PC-3 (cell line): ENCODE results near the gene CDK14. TPM values are rescaled to one million over a fixed set of nuclear protein-coding genes. Genes with fewer than 3 reads are reported as not detected.

Source experiments
- ATAC-seq: fragments of 200-7000 bp; cut with Tn5 transposase; 2 replicates; pipeline ENCODE4 v1.9.1; 2020; ENCODE audit warnings: mild to moderate bottlenecking, moderate library complexity
- BruUV-seq: library from RNA; stranded (reverse); fragments of 400-500 nt; replicated peaks from 2 replicates; lab custom pipeline; 2021; lab: Mats Ljungman, UMichigan
- CTCF ChIA-PET: fragments of 300-600 bp; sonication (Branson Sonifier 250); formaldehyde crosslinking; loops from one replicate; lab custom pipeline; 2022; ENCODE audit warnings: antibody characterized with exemption; lab: Charles Lee
- POLR2A ChIA-PET: fragments of 300-600 bp; sonication (Branson Sonifier 250); formaldehyde crosslinking; loops from one replicate; lab custom pipeline; 2022; ENCODE audit warnings: antibody characterized with exemption; ENCODE audit not compliant: unreplicated experiment; lab: Charles Lee
- DNase-seq: peaks from one replicate; pipeline ENCODE4 v3.0.0-alpha.2; 2015
- H2AFZ ChIP-seq: fragments of 300-600 bp; sonication (generic); 2 replicates; pipeline ENCODE4 v1.6.0; 2016; ENCODE audit warnings: antibody characterized with exemption, low read length
- H3F3A ChIP-seq: fragments of 300-600 bp; sonication (generic); one replicate; pipeline ENCODE4 v1.6.0; 2017; ENCODE audit warnings: antibody characterized with exemption, low read length, control low read depth, mild to moderate bottlenecking; ENCODE audit not compliant: unreplicated experiment
- H3K27ac ChIP-seq: fragments of 300-600 bp; sonication (generic); 2 replicates; pipeline ENCODE4 v1.5.1; 2016; ENCODE audit warnings: mild to moderate bottlenecking, low read length
- H3K27me3 ChIP-seq: fragments of 300-600 bp; sonication (generic); 2 replicates; pipeline ENCODE4 v1.6.1; 2016; ENCODE audit warnings: low read length, mixed read lengths
- H3K36me3 ChIP-seq: fragments of 300-600 bp; sonication (generic); 2 replicates; pipeline ENCODE4 v1.6.1; 2016; ENCODE audit warnings: low read depth, mixed run types, low read length, mixed read lengths
- H3K4me1 ChIP-seq: fragments of 300-600 bp; sonication (generic); 2 replicates; pipeline ENCODE4 v1.5.1; 2016; ENCODE audit warnings: low read length; ENCODE audit not compliant: insufficient read depth
- H3K4me2 ChIP-seq: fragments of 300-600 bp; sonication (generic); 2 replicates; pipeline ENCODE4 v1.6.0; 2016; ENCODE audit warnings: low read length
- H3K4me3 ChIP-seq: fragments of 300-600 bp; sonication (generic); 2 replicates; pipeline ENCODE4 v1.5.1; 2016; ENCODE audit warnings: mild to moderate bottlenecking, low read length, mixed read lengths
- H3K79me2 ChIP-seq: fragments of 300-600 bp; sonication (generic); 2 replicates; pipeline ENCODE4 v1.6.1; 2017; ENCODE audit warnings: low read length, mixed read lengths
- H3K9ac ChIP-seq: fragments of 300-600 bp; sonication (generic); 2 replicates; pipeline ENCODE4 v1.6.0; 2016; ENCODE audit warnings: mild to moderate bottlenecking, low read length
- H3K9me2 ChIP-seq: fragments of 300-600 bp; sonication (generic); replicated peaks from 2 replicates; pipeline ENCODE4 v1.6.1; 2016; ENCODE audit warnings: mixed run types, low read length, mixed read lengths
- H3K9me3 ChIP-seq: fragments of 300-600 bp; sonication (generic); 2 replicates; pipeline ENCODE4 v1.6.1; 2016; ENCODE audit warnings: low read length, mixed read lengths
- H4K20me1 ChIP-seq: fragments of 300-600 bp; sonication (generic); 2 replicates; pipeline ENCODE4 v1.6.1; 2016; ENCODE audit warnings: low read length, mixed read lengths
- EZH2 ChIP-seq: fragments of 300-600 bp; sonication (generic); IDR thresholded peaks from one replicate; pipeline ENCODE4 v1.6.1; 2017; ENCODE audit warnings: antibody characterized with exemption, mild to moderate bottlenecking, low read length; ENCODE audit not compliant: unreplicated experiment
- EZH2phosphoT487 ChIP-seq: fragments of 300-600 bp; sonication (generic); IDR thresholded peaks from 2 replicates; pipeline ENCODE4 v1.6.1; 2018; ENCODE audit warnings: mild to moderate bottlenecking, antibody characterized with exemption, low read length, borderline replicate concordance
- intact Hi-C: fragments of 100-400 bp; cut with micrococcal nuclease; formaldehyde crosslinking; loops from 2 replicates; pipeline ENCODE4 v1.9.0; 2023
- total RNA-seq: library from RNA; depleted of rRNA; stranded (reverse); fragments of >200 nt; gene quantifications from 2 replicates; pipeline ENCODE4 v1.2.3, GENCODE V29; 2014
- TF ChIP-seq, protein P1 (sequence below): fragments of 300-600 bp; sonication (generic); conservative IDR thresholded peaks from 2 replicates; pipeline ENCODE4 v1.5.1; 2017; ENCODE audit warnings: antibody characterized with exemption, low read depth, mild to moderate bottlenecking, low read length

The CDK14 gene
- total RNA-seq, 1 experiment from 2014 or later: 8.2 TPM

DNA sequence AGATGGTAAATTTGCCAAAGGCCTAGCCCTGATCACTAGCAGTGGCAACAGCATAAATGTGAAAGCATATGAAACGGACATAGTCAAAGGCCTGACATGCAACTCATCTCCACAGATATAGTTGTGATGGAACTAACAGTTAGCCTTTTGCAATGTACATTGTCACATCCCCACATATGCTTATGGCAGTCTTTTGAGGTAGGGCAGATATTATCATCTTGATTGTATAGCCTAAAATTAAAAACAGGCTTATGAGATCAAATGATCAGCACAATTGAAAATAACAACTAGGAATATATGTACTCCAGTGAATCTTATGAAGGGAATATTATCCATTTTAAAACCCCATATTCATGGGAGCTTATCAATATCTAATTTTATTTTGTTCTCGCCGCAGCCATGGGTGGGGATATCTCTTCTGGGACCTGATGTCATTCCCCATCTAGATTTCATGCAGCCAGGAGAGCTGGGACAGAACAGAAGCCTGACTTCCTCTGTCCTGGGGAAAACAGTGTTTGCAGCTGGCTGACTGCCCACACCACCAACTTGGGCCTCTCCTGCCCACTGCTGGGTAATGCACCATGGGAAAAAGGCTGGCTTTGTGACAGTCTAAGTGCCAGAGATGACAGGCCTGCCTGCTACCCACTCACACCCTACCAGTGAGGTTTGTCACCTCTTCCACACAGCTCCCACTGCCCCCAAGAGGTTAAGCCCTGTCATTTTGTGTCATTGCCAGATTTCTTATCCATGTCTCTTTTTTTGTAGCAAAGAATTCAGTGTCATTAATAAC is 487.9 kb downstream of the CDK14 start:
- Histone ChIP-seq H3K27ac (no peak overlapping the region), H3K4me1 (no peaks in the 10 kb centered on the region), H3K79me2 (no peaks in the 10 kb centered on the region), H3F3A (no peaks in the 10 kb centered on the region), H3K4me2 (no peak overlapping the region), H3K9ac (no peak overlapping the region), H3K4me3 (no peak overlapping the region), H2AFZ (no peak overlapping the region), H3K36me3 (no peaks in the 10 kb centered on the region), H3K9me2 (no peaks in the 10 kb centered on the region), H4K20me1 (no peaks in the 10 kb centered on the region), H3K27me3 (no peaks in the 10 kb centered on the region), H3K9me3 (no peaks in the 10 kb centered on the region)
- BruUV-seq: no TSS peak
- peak; percentile 4 for DNase-seq
- intact Hi-C loops: loop anchor here (1.0 to 10.0 kb wide), 2 partner anchors 700 to 771 kb away; no protein-coding TSS in a partner anchor
- peak; percentile 45; the same call in 1 of the 2 replicates for ATAC-seq
- TF ChIP-seq EZH2 (no peak), EZH2phosphoT487 (no peak)
- TF ChIP-seq, protein P1, sequence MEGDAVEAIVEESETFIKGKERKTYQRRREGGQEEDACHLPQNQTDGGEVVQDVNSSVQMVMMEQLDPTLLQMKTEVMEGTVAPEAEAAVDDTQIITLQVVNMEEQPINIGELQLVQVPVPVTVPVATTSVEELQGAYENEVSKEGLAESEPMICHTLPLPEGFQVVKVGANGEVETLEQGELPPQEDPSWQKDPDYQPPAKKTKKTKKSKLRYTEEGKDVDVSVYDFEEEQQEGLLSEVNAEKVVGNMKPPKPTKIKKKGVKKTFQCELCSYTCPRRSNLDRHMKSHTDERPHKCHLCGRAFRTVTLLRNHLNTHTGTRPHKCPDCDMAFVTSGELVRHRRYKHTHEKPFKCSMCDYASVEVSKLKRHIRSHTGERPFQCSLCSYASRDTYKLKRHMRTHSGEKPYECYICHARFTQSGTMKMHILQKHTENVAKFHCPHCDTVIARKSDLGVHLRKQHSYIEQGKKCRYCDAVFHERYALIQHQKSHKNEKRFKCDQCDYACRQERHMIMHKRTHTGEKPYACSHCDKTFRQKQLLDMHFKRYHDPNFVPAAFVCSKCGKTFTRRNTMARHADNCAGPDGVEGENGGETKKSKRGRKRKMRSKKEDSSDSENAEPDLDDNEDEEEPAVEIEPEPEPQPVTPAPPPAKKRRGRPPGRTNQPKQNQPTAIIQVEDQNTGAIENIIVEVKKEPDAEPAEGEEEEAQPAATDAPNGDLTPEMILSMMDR: no peak
- ChIA-PET POLR2A (no interaction called here), CTCF (no interaction called here)

DNA sequence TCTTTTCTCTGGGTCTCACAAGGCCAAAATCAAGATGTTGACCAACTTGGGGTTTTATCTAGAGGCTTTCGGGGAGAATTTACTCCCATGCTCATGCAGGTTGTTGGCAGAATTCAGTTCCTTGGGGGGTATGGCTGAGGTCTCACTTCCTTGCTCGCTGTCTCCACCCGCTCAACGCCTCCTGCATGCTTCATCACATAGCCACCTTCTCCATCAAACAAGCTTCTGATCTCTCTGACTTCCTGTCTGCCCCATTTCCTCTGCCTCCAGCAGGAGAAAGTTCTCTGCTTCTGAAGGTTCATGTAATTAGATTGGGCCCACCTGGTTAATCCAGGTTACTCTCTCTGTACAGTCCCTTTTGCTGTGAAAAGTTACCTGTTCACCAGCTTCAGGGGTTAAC is 489.1 kb downstream of the CDK14 start:
- Histone ChIP-seq H3K4me1 (no peaks in the 10 kb centered on the region), H3K36me3 (no peaks in the 10 kb centered on the region), H3K9me3 (no peaks in the 10 kb centered on the region), H2AFZ (no peak overlapping the region), H3F3A (no peaks in the 10 kb centered on the region), H4K20me1 (no peaks in the 10 kb centered on the region), H3K27me3 (no peaks in the 10 kb centered on the region), H3K27ac (no peak overlapping the region), H3K9ac (no peak overlapping the region), H3K79me2 (no peaks in the 10 kb centered on the region), H3K9me2 (no peaks in the 10 kb centered on the region), H3K4me3 (no peak overlapping the region), H3K4me2 (no peak overlapping the region)
- DNase-seq (no peak), ATAC-seq (no peak)
- intact Hi-C loops: loop anchor here (5.0 to 10.0 kb wide), 3 partner anchors 142 to 770 kb away; no protein-coding TSS in a partner anchor
- no TSS peak for BruUV-seq
- CTCF ChIA-PET: no interaction called here
- TF ChIP-seq EZH2phosphoT487 (no peak), EZH2 (no peak)
- TF ChIP-seq, protein P1: no peak
- POLR2A ChIA-PET: interaction anchor here (0.6 kb wide), 1 partner anchor 447 kb away, joined by 3 read pairs; no protein-coding TSS in a partner anchor

DNA sequence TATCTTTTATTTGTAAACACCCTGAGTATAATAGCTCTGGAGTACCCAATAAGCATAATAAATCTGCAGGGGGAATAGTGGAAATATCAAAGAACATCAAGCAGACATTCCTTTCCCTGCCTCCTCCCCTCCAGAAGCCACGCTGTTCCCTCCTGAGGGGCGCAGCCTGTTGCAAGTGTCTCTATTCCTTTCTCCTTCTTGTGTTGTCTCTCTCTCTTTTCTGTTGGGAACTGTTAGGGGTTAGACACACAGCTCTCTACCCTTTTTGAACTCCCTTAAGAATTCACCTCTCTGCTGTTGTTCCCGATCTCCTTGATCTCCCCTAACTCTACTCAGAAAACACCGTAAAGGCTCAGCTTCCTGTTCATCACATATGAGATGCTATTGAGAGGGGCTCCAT is 490.1 kb downstream of the CDK14 start:
- POLR2A ChIA-PET: no interaction called here

More for the DNA sequence above, 490.1 kb downstream of the CDK14 start:
- Histone ChIP-seq H3F3A (no peaks in the 10 kb centered on the region), H3K27me3 (no peaks in the 10 kb centered on the region), H3K9me2 (no peaks in the 10 kb centered on the region), H4K20me1 (no peaks in the 10 kb centered on the region), H3K9me3 (no peaks in the 10 kb centered on the region), H3K4me1 (no peaks in the 10 kb centered on the region), H3K9ac (no peak overlapping the region), H2AFZ (no peak overlapping the region), H3K4me3 (no peak overlapping the region), H3K79me2 (no peaks in the 10 kb centered on the region), H3K36me3 (no peaks in the 10 kb centered on the region), H3K27ac (no peak overlapping the region), H3K4me2 (no peak overlapping the region)
- DNase-seq (no peak), ATAC-seq (no peak)
- TF ChIP-seq EZH2 (no peak), EZH2phosphoT487 (no peak)
- TF ChIP-seq, protein P1: no peak
- CTCF ChIA-PET: no interaction called here
- intact Hi-C loops: loop anchor here (5.0 to 10.0 kb wide), 3 partner anchors 141 to 769 kb away; no protein-coding TSS in a partner anchor
- BruUV-seq: no TSS peak
